Measurements from ENCODE around the gene RAB8A.
A peak's percentile ranks its signal among the peaks of the same experiment; 100 is the strongest.
"Not testable (repeated sequence)": the region's sequence is repeated elsewhere in the genome, so short reads cannot be mapped to it uniquely, and the experiment has no call there.

Gene RAB8A

GRCh38 chr19:16078759-16079707, 32.7 kb upstream of the RAB8A start:
- peak; percentile 87 to 90 for DNase-seq

GRCh38 chr19:16084067-16084685, 27.5 kb upstream of the RAB8A start:
- no peak for DNase-seq

DNA sequence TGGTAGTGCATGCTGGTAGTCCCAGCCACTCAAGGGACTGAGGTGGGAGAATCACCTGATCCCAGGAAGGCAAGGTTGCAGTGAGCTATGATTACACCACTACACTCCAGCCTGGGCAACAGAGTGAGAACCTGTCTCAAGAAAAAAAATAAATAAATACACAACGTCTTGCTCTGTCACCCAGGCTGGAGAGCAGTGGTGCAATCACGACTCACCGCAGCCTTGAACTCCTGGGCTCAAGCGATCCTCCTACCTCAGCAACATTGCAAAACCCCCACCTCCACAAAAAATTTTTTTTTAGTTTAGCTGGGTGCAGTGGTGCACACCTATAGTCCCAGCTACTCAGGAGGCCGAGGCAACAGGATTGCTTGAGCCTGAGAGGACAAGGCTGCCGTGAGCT, 26.6 kb upstream of the RAB8A start:
- DNase-seq: no peak

DNA sequence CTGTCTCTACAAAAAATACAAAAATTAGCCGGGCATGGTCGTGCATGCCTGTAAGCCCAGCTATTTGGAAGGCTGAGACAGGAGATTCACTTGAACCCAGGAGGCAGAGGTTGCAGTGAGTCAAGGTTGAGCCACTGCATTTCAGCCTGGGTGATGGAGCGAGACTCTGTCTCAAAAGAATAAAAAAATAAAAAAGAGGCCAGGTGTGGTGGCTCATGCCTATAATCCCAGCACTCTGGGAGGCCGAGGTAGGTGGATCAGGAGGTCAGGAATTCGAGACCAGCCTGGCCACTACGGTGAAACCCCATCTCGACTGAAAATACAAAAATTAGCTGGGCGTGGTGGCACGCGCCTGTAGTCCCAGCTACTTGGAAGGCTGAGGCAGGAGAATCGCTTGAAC, 24.3 kb upstream of the RAB8A start:
- DNase-seq: not testable (repeated sequence)

DNA sequence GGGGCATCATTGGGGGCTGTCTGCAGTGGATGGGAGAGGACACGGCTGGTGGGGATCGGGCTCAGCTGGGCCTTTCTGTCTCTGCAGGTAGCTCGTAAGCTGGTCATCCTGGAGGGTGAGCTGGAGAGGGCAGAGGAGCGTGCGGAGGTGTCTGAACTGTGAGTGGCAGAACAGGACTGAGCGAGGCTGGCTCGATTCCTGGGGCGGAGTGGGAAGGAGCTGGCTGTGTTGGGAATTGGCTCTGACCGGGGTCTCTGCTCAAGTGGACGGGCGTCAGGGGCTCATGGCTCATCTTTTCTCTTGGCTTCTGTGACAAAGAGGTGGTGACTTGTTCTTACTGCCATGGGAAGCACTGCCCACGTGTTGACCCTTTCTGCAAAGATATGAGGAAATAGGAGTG, 23.7 kb upstream of the RAB8A start:
- DNase-seq: no peak

GRCh38 chr19:16088351-16089009, 23.2 kb upstream of the RAB8A start:
- no peak for DNase-seq

- DNase-seq: no peak
Observed at GRCh38 chr19:16089010-16089846, 22.5 kb upstream of the RAB8A start.

GRCh38 chr19:16091546-16092475, 19.9 kb upstream of the RAB8A start:
- DNase-seq: no peak

DNA sequence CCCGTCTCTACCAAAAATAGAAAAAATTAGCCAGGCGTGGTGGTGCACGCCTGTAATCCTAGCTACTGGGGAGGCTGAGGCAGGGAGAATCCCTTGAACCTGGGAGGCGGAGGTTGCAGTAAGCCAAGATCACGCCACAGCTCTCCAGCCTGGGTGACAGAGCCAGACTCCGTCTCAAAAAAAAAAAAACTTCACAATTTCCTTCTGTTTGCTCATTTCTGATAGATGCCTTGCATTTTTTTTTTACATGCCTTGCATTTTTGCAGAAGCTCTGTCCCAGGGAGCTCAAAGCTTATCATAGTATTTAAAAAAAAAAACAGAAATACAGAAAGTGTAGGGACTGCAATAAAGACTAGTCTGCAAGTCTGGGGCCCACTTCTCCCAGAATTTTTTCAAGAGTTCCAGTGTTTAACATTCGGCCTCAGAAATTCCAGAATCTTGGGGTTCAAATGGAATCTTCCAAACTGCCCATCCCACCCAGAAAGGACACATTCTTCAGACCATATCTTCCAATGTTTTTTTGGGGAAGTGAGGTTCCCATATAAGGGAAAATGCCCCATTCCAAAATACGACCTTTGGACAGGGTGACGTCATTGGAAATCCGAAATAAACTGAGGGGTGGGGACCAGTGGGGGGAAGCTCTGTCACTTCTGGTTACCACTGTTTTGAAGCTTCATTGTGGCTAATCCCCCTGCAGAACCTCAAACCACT, 17.2 kb upstream of the RAB8A start:
- DNase-seq: no peak

DNA sequence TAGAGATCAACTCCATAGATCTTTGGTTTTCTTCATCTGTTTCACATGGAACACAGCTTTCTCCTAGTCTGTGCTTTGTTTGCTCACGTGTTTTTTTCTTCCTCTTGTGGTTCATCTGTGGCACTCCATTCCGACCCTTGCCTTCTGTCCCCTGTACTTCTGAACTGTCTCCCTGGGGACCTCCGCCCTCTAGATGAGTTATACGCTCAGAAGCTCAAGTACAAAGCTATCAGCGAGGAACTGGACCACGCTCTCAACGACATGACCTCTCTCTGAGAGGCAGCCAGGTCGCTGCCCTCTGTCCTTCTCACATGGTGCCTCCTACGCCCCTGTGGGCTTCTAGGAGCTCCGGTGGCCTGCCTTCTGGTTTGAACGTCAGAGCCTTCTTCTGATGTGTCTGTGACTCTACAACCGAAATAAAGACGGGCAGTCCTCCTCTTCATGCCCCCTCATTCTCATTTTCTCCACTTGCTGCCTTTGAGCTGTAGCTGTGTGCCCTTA, 16.6 kb upstream of the RAB8A start:
- no peak for DNase-seq

GRCh38 chr19:16096280-16096855, 15.3 kb upstream of the RAB8A start:
- DNase-seq: no peak

DNA sequence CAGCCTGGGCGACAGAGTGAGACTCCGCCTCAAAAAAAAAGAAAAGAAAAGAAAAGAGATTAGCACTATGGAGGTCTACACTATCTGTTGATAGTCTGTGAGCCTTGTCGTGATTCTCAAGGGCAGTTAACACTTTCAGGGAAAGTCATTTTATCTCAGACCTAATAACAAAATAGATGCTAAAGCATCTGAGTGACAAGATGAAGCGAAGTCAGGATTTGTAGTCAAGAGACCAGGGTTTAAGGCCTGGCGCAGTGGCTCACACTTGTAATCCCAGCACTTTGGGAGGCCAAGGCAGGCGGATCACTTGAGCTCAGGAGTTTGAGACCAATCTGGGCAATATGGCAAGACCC, 13.3 kb upstream of the RAB8A start:
- no peak for DNase-seq

DNA sequence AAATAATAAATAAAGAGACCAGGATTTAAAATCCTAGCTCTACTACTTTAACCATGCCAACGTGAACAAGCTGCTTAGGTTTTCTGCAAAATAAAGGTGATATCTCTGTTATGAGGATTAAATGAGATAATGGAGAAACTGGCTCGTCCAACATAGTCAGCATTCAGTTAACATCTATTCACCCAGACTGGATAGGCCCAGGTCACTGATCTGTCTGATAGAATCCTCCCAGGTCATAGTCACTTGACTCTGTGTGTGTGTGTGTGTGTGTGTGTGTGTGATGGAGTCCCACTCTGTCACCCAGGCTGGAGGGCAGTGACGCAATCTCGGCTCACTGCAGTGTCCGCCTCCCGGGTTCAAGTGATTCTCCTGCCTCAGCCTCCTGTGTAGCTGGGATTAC, 12.9 kb upstream of the RAB8A start:
- DNase-seq: no peak

GRCh38 chr19:16099314-16099965, 12.2 kb upstream of the RAB8A start:
- not testable (repeated sequence) for DNase-seq

GRCh38 chr19:16100524-16100923, 11.2 kb upstream of the RAB8A start:
- DNase-seq: no peak

DNA sequence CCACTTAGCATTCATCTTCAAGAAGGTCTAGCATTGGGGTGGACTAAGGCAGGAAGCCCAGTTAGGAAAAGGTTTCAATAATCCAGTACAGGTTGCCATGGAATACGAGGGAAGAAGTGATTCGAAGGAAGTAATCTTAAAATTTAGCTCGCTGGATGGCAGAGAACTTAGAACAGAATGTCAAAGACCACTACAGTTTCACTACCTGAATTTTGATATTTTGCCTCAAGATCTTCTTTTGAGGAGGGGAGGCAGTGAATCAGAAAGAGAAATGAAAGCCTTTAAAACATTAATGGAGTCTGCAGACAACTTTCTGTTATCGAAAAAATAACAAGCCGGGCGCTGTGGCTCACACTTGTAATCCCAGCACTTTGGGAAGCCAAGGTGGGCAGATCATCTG, 7.0 kb upstream of the RAB8A start:
- no peak for DNase-seq

- no peak for DNase-seq
Observed at GRCh38 chr19:16106121-16106520, 5.6 kb upstream of the RAB8A start.

DNA sequence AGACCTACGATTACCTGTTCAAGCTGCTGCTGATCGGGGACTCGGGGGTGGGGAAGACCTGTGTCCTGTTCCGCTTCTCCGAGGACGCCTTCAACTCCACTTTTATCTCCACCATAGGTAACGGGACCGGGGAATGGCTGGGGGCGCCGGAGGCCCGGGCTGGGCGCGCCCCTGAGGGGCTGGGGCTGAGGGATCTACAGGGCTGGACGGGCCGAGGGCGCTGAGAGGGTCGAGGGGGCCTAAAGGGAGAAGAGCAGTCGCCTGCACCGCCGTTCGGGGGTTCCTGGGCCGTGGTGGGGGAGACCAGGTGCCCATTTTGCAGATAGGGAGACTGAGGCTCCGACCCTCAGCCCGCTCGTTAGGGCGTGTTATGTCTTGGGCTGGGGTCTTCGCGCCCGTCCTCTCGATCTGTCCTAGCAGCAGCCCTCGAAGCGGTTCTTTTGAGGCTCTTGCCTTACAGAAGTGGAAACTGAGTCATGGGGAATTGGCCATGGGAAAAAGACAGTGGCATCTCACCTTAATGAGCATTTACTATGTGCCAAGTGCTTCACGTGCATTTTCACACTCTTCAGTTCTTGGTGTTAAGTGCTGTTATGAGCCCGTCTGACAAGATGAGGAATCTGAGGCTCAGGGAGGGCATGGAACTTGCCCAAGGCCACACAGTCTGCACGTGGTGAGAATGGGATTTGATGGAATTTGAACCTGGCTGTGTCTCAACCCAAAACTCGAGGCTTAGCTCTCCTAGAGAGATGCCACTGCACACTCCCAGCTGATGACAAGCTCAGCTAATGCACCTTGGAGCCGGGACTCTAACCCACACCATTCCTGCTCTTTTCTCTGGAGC, 442 bp downstream of the RAB8A start:
- no peak for DNase-seq

GRCh38 chr19:16112778-16113177, 1.1 kb downstream of the RAB8A start:
- DNase-seq: no peak

Data from NCI-H446 (cell line).